Sigmoid colon (tissue), 4 donors: ENCODE data around the gene QRICH1.

Experiments used
- EP300 ChIP-seq, 4 donors: sonication (generic); formaldehyde crosslinking; IDR thresholded peaks; one replicate each; pipeline ENCODE4 v1.6.1; 2017; ENCODE audit warnings: antibody characterized with exemption in 4 of 4
- POLR2A ChIP-seq, 2 donors: fragments of 450-650 bp; IDR thresholded peaks; one replicate each; pipeline ENCODE4 v1.6.1; 2016; ENCODE audit warnings: antibody characterized with exemption in 2 of 2, mild to moderate bottlenecking in 2 of 2, moderate library complexity in 2 of 2
- TF ChIP-seq, protein P1 (sequence below), 4 experiments: fragments of 450-650 bp in 3 of 4; fragments of 200-600 bp in 1 of 4; IDR thresholded peaks; one replicate each; pipeline ENCODE4 v1.5.1; 2016 to 2019; ENCODE audit warnings: antibody characterized with exemption in 4 of 4, mild to moderate bottlenecking in 3 of 4, moderate library complexity in 2 of 4

DNA sequence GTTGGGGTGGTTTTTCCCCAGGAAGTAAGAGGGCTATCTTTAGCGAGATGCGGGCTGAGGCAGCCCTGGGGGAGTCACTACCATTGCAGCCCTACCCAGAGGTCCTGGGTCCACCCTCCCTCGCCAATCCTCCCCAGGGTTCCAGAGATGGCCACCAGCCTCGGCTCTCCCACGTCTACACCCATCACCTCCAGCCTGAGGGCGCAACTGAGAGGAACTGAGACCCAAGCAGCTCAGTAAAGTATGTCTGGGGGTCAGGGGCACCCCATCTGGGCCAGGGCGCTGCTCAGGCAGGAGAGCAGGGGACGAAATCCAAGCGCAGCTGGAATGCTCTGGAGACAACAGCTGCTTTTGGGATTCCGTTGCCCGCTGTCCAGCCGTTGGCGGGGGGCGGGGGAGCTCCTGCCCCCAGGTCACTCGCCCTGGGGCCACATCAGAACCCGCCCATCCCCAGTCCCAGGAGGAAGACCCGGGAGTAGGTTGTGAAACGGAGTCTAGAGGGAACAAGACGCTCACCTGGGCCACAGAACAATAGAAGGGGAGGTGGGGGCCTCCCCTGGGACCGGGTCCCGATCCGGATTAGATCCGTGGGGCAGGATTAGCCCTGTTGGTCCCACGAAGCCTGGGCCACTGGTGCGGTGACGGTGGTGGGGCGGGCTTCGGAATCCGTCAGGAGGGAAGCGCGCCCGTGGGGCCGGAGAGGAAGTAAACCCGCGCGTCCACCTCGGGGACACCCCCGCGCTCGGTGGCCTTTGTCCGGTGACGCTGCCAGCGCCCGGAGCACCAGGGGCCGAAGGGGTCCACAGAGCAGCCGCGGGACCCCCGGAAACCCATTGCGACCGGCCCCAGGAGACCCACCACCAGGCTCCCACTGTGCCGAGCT is 73.3 kb downstream of the QRICH1 start:
- TF ChIP-seq EP300 (IDR thresholded peaks at IDR 0.05) (no peak), POLR2A (IDR thresholded peaks at IDR 0.05) (no peak)
- TF ChIP-seq, protein P1, sequence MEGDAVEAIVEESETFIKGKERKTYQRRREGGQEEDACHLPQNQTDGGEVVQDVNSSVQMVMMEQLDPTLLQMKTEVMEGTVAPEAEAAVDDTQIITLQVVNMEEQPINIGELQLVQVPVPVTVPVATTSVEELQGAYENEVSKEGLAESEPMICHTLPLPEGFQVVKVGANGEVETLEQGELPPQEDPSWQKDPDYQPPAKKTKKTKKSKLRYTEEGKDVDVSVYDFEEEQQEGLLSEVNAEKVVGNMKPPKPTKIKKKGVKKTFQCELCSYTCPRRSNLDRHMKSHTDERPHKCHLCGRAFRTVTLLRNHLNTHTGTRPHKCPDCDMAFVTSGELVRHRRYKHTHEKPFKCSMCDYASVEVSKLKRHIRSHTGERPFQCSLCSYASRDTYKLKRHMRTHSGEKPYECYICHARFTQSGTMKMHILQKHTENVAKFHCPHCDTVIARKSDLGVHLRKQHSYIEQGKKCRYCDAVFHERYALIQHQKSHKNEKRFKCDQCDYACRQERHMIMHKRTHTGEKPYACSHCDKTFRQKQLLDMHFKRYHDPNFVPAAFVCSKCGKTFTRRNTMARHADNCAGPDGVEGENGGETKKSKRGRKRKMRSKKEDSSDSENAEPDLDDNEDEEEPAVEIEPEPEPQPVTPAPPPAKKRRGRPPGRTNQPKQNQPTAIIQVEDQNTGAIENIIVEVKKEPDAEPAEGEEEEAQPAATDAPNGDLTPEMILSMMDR (IDR thresholded peaks at IDR 0.05) = no peak
